ENCODE measurements around the gene COL13A1.

COL13A1 gene

DNA sequence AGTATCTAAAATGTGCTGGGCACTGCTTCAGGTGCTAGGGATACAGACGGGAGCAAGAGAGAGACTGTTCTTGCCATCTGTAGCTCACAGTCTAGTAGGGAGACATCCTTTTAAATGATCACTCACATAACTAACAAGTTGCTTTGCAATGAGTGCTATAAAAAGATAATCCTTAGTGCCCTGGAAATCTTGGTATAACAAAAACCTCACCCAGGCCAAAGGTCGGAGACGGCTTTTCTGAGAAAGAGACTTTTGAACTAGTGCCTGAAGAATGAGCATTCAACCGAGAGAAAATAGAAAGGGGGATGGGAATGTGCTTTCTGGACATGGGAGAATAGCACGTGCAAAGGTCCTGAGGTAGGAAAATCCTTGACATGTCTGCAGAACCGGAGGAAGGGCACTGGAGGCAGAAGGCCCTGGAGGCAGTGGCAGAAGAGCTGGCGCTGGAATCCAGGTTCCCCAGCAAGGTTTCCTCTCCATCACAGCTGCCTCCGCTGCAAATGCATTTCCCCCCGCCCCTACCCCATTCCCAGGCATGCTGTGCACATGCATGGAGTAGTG, 89.4 kb downstream of the COL13A1 start:
- no peak for ATAC-seq
- no peak for TF ChIP-seq CSRNP3 (CRISPR knock-in tag; IDR thresholded peaks at IDR 0.05)
- TF ChIP-seq, protein P1, sequence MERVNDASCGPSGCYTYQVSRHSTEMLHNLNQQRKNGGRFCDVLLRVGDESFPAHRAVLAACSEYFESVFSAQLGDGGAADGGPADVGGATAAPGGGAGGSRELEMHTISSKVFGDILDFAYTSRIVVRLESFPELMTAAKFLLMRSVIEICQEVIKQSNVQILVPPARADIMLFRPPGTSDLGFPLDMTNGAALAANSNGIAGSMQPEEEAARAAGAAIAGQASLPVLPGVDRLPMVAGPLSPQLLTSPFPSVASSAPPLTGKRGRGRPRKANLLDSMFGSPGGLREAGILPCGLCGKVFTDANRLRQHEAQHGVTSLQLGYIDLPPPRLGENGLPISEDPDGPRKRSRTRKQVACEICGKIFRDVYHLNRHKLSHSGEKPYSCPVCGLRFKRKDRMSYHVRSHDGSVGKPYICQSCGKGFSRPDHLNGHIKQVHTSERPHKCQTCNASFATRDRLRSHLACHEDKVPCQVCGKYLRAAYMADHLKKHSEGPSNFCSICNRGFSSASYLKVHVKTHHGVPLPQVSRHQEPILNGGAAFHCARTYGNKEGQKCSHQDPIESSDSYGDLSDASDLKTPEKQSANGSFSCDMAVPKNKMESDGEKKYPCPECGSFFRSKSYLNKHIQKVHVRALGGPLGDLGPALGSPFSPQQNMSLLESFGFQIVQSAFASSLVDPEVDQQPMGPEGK (CRISPR knock-in tag; IDR thresholded peaks at IDR 0.05; ENCODE audit: borderline replicate concordance) = no peak

DNA sequence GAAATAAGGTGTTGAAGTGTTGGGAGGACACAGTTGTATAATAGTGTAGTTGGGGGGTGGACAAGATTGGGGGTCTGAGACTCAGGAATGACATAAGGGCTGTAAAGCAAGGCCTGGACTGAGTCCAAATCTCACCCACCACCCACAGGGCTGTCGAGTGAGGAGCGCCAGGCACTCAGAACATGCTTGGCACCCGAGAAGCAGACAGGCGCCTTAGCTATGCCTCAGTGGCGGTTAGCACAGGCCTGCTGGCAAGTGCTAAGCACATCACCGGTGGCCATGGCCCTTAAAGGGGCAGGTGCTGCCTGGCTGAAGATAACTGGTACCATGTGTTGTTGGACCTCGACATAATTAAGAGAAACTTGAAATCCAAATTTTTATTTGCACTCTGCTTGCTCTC, 90.7 kb downstream of the COL13A1 start:
- TF ChIP-seq GLIS3 (CRISPR knock-in tag; IDR thresholded peaks at IDR 0.05) = no peak
- no peak for TF ChIP-seq TCF4 (CRISPR knock-in tag; IDR thresholded peaks at IDR 0.05; ENCODE audit: borderline replicate concordance)
- no peak for TF ChIP-seq ZFP30 (CRISPR knock-in tag; IDR thresholded peaks at IDR 0.05)
- no peak for TF ChIP-seq PPARA (CRISPR knock-in tag; IDR thresholded peaks at IDR 0.05; ENCODE audit: borderline replicate concordance)
- TF ChIP-seq, protein P1 (CRISPR knock-in tag; IDR thresholded peaks at IDR 0.05; ENCODE audit: borderline replicate concordance) = no peak
- ATAC-seq = no peak

DNA sequence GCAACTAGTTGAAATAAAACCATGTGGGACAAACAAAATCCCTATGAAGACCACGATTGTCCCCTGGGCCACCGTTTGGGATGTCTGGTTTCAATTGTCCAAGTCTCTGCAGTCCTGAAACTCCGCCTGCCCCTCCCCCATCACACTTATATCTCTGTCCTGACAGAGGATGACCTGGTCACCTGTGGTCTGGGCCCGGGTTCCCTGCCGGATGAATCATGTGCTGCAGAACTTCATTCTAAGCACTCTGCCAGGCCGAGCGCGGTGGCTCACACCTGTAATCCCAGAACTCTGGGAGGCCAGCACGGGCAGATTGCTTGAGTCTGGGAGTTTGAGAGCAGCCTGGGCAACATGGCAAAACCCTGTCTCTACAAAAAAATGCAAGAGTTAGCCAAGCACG, 91.1 kb downstream of the COL13A1 start:
- ATAC-seq = no peak
- TF ChIP-seq TSHZ2 (CRISPR knock-in tag; IDR thresholded peaks at IDR 0.05) (no peak), ISL1 (CRISPR knock-in tag; IDR thresholded peaks at IDR 0.05) (no peak), BACH2 (CRISPR knock-in tag; IDR thresholded peaks at IDR 0.05; ENCODE audit: borderline replicate concordance) (no peak), ZC3H10 (CRISPR knock-in tag; IDR thresholded peaks at IDR 0.05) (no peak), ZNF565 (CRISPR knock-in tag; conservative IDR thresholded peaks at IDR 0.05; ENCODE audit: low read depth) (no peak), ZFP30 (CRISPR knock-in tag; IDR thresholded peaks at IDR 0.05) (no peak), PPARA (CRISPR knock-in tag; IDR thresholded peaks at IDR 0.05; ENCODE audit: borderline replicate concordance) (no peak), POU6F1 (CRISPR knock-in tag; IDR thresholded peaks at IDR 0.05; ENCODE audit: borderline replicate concordance, low read depth) (no peak)
- TF ChIP-seq, protein P1 (CRISPR knock-in tag; IDR thresholded peaks at IDR 0.05; ENCODE audit: borderline replicate concordance) = no peak

DNA sequence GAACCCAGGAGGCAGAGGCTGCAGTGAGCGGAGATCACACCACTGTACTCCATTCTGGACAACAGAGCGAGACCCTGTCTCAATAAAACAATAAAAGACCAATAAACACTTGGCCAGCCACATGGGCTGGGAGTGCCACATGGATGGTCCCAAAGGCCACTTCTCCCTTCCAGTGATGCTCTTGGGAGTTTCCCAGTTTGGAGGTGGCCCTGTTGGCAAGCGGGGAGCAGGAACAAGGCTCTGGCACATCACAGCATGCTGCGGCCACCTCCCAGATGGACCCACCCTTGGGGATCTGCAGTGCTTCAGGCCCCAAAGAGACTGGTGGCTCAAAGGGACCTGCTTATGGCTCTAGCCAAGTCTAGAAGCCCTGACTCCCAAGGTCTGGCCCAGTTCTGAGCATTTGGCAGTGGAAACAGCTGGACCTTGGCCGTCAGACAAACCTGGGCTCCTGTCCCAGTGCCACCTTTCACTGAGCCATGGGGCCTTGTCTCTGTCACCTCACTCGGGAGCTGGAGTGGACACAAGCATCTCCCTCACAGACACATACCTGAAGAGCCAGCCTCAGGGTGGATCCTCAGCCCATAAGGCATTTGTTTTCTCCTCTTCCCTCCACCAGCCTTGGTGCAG, 91.7 kb downstream of the COL13A1 start:
- ATAC-seq = no peak
- TF ChIP-seq CREB5 (CRISPR knock-in tag; IDR thresholded peaks at IDR 0.05; ENCODE audit: low read depth) (no peak), ZFP30 (CRISPR knock-in tag; IDR thresholded peaks at IDR 0.05) (no peak), ZNF8 (CRISPR knock-in tag; IDR thresholded peaks at IDR 0.05) (no peak), RARB (CRISPR knock-in tag; IDR thresholded peaks at IDR 0.05) (no peak), POU6F1 (CRISPR knock-in tag; IDR thresholded peaks at IDR 0.05; ENCODE audit: borderline replicate concordance, low read depth) (no peak), ZC3H10 (CRISPR knock-in tag; IDR thresholded peaks at IDR 0.05) (no peak)

Data from SK-N-SH treated with all-trans-retinoic acid at 6 μM for 48 hours (cell line).